Skin epidermis (tissue), 12 donors: ENCODE data around the gene LMO1.

ENCODE experiments used
- H3K27ac ChIP-seq, 21 experiments: fragments of 200-600 bp; sonication (generic) in 11 of 21; one replicate each; pipeline ENCODE4 v1.5.0; 2020; ENCODE audit warnings: mild to moderate bottlenecking in 3 of 21, inconsistent platforms in 2 of 21, moderate library complexity in 2 of 21
- H3K4me3 ChIP-seq, 7 experiments: fragments of 200-600 bp; sonication (generic) in 2 of 7; one replicate each; pipeline ENCODE4 v1.5.0; 2020; ENCODE audit warnings: inconsistent platforms in 2 of 7, mild to moderate bottlenecking in 2 of 7, moderate library complexity in 1 of 7

The LMO1 gene

DNA sequence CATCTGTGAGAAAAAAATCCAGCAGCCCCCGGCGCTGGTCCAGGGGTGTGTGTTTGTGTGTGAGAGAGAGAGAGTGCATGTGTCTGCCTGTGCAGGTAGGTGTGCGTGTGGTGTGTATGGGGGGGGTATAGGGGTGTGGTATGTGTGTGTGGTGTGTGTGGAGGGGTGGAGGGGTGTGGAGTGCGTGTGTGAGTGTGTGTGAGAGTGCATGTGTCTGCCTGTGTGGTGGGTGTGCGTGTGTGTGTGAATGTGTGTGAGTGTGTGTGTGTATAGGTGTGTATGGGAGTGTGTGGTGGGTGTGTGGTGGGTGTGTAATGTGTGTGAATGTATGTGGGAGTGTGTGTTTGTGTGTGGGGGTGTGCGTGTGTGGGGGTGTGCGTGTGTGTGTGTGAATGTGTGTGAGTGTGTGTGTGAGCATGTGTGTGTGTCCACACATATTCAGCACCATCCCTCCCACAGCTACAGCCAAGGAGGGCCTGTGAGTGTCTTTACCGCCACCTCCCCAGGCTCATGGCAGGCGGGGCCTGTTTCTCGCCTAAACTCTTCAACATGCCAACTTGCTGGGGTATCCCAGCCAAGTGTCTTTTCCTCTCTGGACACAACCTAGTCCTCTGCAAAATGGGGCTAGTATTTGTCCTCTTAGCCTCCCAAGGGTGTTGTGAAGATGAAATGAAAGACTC lies 11.9 kb downstream of the LMO1 start:
- H3K4me3 ChIP-seq, result no peak overlapping the region
- H3K27ac ChIP-seq, result peak overlapping the region in 8 of 21 experiments; percentile 34 to 76 (median 40)

DNA sequence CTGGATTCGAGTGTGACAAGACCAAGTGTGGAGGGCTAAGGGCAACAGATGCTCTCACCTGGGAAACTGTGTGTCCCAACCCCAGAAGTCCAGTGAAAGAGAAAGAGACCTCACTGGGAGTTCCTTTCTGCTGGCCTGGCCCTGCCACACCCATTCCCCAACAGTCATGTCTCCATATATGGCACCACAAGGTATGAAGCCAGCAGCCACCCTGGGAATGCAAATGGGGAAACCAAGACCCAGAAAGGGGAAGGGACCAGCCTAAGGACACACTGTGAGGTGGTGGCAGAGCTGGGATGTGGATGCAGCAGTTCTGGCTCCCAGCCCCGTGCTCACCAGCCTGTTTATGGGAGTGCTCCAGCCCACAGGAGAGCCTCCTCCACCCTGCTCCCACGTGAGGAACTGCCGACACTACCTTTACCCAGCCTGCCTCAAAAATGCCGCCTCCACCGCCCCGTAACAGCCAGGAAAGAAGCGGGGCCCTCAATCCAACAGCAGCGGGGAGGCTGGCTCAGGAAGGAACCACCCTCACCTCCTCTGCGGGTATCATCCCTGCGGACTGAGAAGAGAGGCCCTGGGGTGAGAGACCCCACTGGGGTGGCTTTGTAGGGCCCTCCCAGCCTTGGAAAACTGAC lies 12.6 kb downstream of the LMO1 start:
- no peak overlapping the region for H3K4me3 ChIP-seq
- peak overlapping the region in 9 of 21 experiments; percentile 12 to 76 (median 35) for H3K27ac ChIP-seq

DNA sequence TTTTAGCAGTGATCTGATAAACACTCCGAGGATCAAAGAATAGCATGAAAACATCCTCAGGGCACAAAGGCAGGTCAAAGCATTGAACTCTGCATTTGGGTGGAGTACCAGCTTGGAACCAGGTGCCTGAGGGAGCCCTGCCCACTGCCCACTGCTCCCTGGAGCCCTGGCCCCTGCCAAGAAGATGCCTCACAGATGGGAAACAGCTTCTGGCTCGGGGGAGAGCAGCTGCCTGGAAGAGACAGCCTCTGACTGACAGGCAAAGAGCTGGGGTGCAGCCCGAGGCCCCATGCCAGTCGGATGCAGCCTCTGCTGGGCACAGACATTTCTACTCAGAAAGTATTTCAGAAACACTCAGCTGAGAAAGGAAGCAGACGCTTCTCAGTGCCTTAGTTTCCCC lies 13.2 kb downstream of the LMO1 start:
- H3K4me3 ChIP-seq, result no peak overlapping the region

DNA sequence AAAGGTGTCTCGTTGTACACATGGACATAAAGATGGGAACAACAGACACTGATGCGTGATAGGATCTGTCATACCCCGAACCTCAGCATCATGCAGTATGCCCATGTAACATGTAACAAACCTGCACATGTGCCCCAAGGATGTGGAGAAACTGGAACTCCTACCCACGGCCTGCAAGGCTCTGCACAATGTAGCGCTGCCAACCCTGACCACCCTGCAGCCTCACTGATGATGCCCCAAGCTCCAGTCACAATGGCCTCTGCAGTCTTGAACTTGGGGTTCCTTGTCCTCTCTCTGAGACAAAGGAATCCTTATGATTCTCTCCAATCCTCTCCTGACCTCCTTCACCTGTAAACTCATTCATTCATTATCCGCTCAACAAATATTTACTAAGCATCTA lies 14.2 kb downstream of the LMO1 start:
- no peak overlapping the region for H3K4me3 ChIP-seq
- H3K27ac ChIP-seq, result no peak overlapping the region

More for the DNA sequence above, 13.2 kb downstream of the LMO1 start:
- H3K27ac ChIP-seq, result peak overlapping the region in 6 of 21 experiments; percentile 34 to 76 (median 43)

GRCh38 chr11:8248786-8249185 lies 14.9 kb downstream of the LMO1 start:
- H3K27ac ChIP-seq, result peak overlapping the region in 1 of 21 experiments; percentile 9
- no peak overlapping the region for H3K4me3 ChIP-seq

DNA sequence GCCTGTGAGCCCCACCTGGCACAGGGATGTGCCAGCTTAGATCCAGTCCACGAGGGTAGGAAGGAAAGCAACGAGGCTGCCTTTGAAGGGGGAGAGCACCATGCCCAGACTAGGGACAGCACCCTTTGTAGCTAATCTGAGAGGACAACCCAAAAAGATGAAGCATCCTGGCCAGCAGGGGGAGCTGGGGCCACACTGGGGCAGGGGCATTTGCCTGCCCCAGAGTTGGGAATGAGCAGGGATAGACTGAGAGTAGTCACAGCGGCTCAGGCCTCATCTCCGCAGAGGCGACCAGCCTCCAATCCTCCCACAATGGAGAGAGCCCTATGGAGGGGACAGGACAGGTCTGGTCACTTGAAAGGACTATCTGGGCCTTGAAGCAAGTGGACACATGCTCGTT lies 16.4 kb downstream of the LMO1 start:
- H3K4me3 ChIP-seq, result no peak overlapping the region
- no peak overlapping the region for H3K27ac ChIP-seq

DNA sequence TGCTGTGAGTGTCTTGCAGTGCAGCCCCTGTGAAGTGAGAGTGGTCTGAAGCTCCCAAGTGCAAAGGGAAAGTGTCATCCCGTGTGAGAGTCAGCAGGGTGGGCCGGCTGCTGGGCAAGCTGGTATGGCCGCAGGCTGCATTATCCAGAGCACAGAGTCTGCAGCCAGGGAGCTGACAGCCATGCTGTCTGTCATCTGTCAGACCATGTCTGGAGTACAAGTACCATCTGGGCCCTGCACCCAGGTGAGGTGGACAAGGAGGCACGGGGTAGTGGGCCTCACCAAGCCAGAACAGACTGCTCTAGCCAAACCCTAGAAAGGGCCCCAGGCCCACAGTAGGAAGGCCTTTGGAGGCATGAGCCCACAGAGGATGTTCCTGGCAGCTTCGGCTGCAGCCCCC lies 20.2 kb downstream of the LMO1 start:
- no peak overlapping the region for H3K4me3 ChIP-seq
- H3K27ac ChIP-seq, result no peak overlapping the region

DNA sequence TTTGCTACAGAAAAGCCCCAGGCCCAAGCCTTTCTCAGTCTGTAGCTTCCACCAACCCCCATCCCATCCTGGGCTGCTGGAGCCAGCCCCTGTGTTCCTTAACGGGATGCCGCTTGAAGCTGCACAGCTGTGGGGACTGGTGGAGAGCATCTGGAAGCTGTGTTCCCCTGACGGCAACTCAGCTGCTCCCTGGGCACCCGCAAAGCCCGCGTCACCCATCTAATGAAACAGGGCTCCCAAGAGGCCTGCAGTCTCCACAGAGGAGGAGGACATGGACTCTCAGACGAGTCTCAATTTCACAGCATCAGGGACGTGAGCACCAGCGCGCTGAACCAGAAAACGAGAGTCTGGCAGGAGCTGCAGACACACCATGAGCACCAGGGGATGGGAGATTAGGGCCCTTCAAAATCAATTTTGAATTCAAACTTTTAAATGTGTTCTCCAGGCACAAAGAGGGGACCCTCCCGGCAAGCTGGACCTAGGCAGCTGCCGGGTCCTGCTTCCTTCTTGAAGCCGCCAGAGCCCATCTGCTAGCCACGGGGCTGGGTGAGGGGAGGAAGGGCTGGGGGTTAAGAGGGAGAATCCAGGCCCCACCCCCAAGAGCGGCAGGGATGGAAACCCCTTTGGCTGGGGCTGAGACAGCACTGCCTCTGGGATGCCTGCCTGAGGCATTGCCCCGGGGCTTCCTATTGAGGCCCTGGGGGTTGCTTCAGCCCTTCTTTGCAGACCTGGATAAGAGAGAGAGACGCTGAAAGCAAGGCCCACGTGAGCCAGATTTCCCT lies 21.0 kb downstream of the LMO1 start:
- Histone ChIP-seq H3K4me3 (no peak overlapping the region), H3K27ac (no peak overlapping the region)

- no peak overlapping the region for H3K27ac ChIP-seq
- no peak overlapping the region for H3K4me3 ChIP-seq
Observed at GRCh38 chr11:8242118-8242475, 21.6 kb downstream of the LMO1 start.

DNA sequence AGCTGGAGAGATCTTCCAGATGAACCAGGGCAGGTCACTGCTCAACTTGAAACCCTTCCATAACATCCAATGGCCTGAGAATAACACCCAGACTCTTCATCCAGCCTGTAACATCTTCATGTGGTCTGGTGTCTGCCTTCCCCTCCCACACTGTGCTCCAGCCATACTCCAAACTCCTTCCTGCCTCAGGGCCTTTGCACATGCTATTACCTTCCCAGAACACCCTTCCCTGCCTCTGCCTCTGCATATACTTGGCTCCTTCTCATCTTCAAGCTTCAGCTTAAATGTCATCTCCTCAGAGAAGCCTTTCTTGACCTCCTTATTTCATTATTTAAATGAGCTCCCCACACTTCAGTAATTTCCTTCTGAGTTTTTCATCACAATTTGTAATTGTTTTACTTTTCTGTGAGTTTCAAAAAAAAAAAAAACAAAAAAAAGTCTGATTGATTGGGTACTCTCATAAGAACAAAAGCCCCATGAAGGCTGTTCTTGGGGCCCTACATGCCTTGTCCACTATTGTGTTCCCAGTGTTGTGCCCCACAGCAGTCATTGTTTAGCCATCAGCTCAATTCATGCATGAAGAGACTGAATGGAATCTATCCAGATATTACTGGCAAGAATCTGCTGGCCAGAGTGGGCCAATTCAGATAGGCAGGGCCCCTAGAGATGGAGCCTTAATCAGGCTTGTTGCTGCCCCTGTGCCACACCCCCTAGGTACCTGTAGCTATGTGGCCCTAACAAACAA lies 22.1 kb downstream of the LMO1 start:
- Histone ChIP-seq H3K4me3 (no peak overlapping the region), H3K27ac (no peak overlapping the region)

DNA sequence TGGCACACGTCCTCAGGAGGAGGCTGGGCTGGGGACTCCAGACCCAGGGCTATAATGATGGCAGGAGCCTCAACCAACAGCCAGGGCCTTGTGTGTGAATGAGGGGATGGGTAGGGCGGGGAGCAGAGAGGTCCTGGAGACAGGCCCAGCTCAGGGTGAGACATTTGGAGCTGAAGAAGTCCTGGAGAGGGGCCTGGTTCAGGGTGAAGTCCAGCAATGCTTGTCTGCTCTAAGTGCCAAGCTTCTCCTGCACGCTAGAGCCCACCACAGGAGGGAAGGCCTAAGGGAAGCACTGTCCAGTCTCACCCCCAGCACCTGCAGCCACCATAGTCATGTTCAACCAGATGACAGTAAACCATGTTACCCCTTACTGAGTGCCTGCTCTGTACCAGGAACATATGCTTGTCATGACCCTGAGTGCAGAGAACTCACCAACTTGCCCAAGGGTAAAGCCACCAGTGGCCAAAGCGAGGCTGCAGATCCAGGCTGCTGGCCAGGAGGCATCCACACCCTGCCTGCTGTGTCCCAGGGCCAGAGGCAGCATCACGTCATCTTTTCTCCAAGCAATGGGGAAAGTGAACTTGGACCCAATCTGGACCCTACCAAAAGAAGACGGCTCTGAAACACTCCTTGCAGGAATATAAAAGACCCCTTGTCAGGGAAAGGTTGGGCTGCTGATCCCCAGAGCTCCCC lies 24.0 kb downstream of the LMO1 start:
- no peak overlapping the region for H3K4me3 ChIP-seq
- H3K27ac ChIP-seq, result no peak overlapping the region

DNA sequence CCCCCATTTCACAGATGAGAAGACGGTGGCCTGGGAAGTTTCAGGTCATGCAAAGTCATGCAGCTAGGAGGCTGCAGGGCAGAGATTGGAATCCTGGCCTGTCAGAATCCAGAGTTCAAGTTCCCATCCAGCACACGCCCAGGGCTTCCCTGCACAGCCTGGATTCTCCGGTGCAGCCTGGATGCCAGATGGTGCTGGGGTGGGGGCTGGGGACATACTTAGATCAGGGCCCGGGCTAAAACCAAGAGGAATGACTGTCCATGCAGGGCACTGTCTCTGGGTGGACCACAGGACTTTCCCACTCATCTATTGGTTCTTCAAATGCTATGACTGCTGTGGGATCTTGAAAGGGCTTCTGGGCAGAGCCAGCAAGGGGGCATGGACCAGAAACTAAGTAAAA lies 24.6 kb downstream of the LMO1 start:
- Histone ChIP-seq H3K27ac (no peak overlapping the region), H3K4me3 (no peak overlapping the region)

GRCh38 chr11:8237453-8237852 lies 26.2 kb downstream of the LMO1 start:
- Histone ChIP-seq H3K27ac (no peak overlapping the region), H3K4me3 (no peak overlapping the region)

- Histone ChIP-seq H3K4me3 (no peak overlapping the region), H3K27ac (no peak overlapping the region)
Observed at GRCh38 chr11:8235925-8236324, 27.8 kb downstream of the LMO1 start.

- no peak overlapping the region for H3K4me3 ChIP-seq
- peak overlapping the region in 1 of 21 experiments; percentile 8 for H3K27ac ChIP-seq
Observed at GRCh38 chr11:8234910-8235309, 28.8 kb downstream of the LMO1 start.

DNA sequence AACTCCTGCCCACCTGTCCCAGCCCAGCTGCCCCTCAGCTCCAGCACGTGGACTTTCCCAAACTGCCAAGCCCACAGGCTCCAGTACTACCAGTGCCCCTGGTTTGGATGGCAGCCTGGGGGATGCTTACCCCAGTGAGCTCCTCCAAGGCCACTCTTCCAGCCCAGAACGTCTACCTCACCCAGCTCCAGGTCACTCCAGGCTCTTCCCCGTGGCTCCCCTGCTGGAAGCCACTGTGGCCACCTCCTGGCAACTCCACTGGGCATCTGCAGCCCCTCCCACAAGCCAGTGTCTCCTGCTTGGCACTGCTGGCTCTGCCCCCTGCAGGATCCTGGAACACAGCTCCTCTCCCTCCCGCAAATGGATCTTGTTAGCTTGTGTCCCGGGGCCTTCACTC lies 29.3 kb downstream of the LMO1 start:
- peak overlapping the region in 4 of 21 experiments; percentile 5 to 47 (median 21) for H3K27ac ChIP-seq

GRCh38 chr11:8233691-8234424 lies 29.8 kb downstream of the LMO1 start:
- H3K4me3 ChIP-seq, result no peak overlapping the region

More for the DNA sequence above, 29.3 kb downstream of the LMO1 start:
- H3K4me3 ChIP-seq, result no peak overlapping the region

GRCh38 chr11:8232849-8233606 lies 30.6 kb downstream of the LMO1 start:
- Histone ChIP-seq H3K4me3 (no peak overlapping the region), H3K27ac (peak overlapping the region in 1 of 21 experiments; percentile 8)

More at GRCh38 chr11:8233691-8234424, 29.8 kb downstream of the LMO1 start:
- peak overlapping the region in 4 of 21 experiments; percentile 5 to 47 (median 21) for H3K27ac ChIP-seq
